Measurements from ENCODE around the gene LEPROT.

The LEPROT gene

DNA sequence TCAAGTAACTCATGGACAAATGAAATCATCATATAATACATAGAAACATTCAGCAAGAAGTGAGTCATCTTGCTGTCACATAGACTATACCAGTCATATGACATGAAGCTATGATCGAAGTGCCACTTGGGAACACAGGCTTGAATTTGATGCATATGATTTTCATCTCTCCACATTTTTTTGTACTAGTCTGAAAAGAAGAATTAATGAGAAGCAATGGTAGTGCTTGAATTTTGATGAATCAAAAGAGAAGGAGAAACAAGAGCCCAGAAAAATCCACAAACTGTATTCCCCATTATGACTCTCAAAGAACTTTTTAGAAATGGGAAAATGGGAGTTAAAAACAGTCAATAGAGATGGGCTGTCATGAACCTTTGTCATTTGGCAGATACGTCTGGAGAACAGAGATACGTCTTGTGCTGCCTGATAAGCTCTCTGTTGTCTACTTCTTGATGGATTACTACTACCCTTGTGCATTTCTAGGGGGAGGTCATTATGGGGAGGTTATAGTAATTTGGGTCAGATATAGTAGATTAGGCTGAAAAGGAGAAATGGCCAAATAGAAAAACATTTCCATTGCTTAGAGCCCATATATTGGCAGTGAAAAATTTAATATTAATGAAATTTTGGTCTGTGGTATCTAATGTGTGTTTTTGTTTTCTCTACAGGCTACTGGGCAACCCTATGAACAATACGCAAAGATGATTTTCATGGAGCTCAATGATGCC is 8.0 kb upstream of the LEPROT start:
- Histone ChIP-seq H3K4me1 (ENCODE audit: control insufficient read depth, insufficient read depth, low read length) (no peaks in the 10 kb centered on the region), H3K9me3 (ENCODE audit: control insufficient read depth, insufficient read depth, low read depth, low read length) (no peaks in the 10 kb centered on the region), H3K36me3 (ENCODE audit: control insufficient read depth in 2 of 2, insufficient read depth in 1 of 2, low read length in 2 of 2) (peaks cover 0 to 36% of the 10 kb centered on the region in 2 experiments; a peak in 1 of 3 replicates), H3K4me3 (ENCODE audit: low read depth, low read length) (no peak overlapping the region), H3K27ac (ENCODE audit: extremely low read depth, low read depth, low read length) (no peak overlapping the region)
- POLR2A ChIA-PET: no interaction called here
- no peak for TF ChIP-seq YY2 (tag by site-specific recombination; IDR thresholded peaks at IDR 0.05)
- no peak for TF ChIP-seq RBAK (tag by site-specific recombination; IDR thresholded peaks at IDR 0.05)
- no peak for TF ChIP-seq ZNF558 (tag by site-specific recombination; IDR thresholded peaks at IDR 0.05)
- TF ChIP-seq, protein P1, sequence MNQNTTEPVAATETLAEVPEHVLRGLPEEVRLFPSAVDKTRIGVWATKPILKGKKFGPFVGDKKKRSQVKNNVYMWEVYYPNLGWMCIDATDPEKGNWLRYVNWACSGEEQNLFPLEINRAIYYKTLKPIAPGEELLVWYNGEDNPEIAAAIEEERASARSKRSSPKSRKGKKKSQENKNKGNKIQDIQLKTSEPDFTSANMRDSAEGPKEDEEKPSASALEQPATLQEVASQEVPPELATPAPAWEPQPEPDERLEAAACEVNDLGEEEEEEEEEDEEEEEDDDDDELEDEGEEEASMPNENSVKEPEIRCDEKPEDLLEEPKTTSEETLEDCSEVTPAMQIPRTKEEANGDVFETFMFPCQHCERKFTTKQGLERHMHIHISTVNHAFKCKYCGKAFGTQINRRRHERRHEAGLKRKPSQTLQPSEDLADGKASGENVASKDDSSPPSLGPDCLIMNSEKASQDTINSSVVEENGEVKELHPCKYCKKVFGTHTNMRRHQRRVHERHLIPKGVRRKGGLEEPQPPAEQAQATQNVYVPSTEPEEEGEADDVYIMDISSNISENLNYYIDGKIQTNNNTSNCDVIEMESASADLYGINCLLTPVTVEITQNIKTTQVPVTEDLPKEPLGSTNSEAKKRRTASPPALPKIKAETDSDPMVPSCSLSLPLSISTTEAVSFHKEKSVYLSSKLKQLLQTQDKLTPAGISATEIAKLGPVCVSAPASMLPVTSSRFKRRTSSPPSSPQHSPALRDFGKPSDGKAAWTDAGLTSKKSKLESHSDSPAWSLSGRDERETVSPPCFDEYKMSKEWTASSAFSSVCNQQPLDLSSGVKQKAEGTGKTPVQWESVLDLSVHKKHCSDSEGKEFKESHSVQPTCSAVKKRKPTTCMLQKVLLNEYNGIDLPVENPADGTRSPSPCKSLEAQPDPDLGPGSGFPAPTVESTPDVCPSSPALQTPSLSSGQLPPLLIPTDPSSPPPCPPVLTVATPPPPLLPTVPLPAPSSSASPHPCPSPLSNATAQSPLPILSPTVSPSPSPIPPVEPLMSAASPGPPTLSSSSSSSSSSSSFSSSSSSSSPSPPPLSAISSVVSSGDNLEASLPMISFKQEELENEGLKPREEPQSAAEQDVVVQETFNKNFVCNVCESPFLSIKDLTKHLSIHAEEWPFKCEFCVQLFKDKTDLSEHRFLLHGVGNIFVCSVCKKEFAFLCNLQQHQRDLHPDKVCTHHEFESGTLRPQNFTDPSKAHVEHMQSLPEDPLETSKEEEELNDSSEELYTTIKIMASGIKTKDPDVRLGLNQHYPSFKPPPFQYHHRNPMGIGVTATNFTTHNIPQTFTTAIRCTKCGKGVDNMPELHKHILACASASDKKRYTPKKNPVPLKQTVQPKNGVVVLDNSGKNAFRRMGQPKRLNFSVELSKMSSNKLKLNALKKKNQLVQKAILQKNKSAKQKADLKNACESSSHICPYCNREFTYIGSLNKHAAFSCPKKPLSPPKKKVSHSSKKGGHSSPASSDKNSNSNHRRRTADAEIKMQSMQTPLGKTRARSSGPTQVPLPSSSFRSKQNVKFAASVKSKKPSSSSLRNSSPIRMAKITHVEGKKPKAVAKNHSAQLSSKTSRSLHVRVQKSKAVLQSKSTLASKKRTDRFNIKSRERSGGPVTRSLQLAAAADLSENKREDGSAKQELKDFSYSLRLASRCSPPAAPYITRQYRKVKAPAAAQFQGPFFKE (tag by site-specific recombination; IDR thresholded peaks at IDR 0.05; ENCODE audit: borderline replicate concordance): no peak
- TF ChIP-seq ZNF426 (tag by site-specific recombination; IDR thresholded peaks at IDR 0.05): no peak
- TF ChIP-seq ZFHX2 (tag by site-specific recombination; conservative IDR thresholded peaks at IDR 0.05): no peak
- TF ChIP-seq, protein P2, sequence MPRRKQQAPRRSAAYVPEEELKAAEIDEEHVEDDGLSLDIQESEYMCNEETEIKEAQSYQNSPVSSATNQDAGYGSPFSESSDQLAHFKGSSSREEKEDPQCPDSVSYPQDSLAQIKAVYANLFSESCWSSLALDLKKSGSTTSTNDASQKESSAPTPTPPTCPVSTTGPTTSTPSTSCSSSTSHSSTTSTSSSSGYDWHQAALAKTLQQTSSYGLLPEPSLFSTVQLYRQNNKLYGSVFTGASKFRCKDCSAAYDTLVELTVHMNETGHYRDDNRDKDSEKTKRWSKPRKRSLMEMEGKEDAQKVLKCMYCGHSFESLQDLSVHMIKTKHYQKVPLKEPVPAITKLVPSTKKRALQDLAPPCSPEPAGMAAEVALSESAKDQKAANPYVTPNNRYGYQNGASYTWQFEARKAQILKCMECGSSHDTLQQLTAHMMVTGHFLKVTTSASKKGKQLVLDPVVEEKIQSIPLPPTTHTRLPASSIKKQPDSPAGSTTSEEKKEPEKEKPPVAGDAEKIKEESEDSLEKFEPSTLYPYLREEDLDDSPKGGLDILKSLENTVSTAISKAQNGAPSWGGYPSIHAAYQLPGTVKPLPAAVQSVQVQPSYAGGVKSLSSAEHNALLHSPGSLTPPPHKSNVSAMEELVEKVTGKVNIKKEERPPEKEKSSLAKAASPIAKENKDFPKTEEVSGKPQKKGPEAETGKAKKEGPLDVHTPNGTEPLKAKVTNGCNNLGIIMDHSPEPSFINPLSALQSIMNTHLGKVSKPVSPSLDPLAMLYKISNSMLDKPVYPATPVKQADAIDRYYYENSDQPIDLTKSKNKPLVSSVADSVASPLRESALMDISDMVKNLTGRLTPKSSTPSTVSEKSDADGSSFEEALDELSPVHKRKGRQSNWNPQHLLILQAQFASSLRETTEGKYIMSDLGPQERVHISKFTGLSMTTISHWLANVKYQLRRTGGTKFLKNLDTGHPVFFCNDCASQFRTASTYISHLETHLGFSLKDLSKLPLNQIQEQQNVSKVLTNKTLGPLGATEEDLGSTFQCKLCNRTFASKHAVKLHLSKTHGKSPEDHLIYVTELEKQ (tag by site-specific recombination; IDR thresholded peaks at IDR 0.05; ENCODE audit: borderline replicate concordance): no peak
- TF ChIP-seq OVOL3 (tag by site-specific recombination; IDR thresholded peaks at IDR 0.05): no peak
- TF ChIP-seq, protein P3, sequence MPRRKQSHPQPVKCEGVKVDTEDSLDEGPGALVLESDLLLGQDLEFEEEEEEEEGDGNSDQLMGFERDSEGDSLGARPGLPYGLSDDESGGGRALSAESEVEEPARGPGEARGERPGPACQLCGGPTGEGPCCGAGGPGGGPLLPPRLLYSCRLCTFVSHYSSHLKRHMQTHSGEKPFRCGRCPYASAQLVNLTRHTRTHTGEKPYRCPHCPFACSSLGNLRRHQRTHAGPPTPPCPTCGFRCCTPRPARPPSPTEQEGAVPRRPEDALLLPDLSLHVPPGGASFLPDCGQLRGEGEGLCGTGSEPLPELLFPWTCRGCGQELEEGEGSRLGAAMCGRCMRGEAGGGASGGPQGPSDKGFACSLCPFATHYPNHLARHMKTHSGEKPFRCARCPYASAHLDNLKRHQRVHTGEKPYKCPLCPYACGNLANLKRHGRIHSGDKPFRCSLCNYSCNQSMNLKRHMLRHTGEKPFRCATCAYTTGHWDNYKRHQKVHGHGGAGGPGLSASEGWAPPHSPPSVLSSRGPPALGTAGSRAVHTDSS (tag by site-specific recombination; IDR thresholded peaks at IDR 0.05): no peak
- TF ChIP-seq ZNF596 (tag by site-specific recombination; IDR thresholded peaks at IDR 0.05): no peak
- no peak for TF ChIP-seq SCRT2 (tag by site-specific recombination; IDR thresholded peaks at IDR 0.05)
- no peak for TF ChIP-seq ZNF624 (tag by site-specific recombination; IDR thresholded peaks at IDR 0.05)
- no peak for TF ChIP-seq ZNF2 (tag by site-specific recombination; IDR thresholded peaks at IDR 0.05)
- no peak for TF ChIP-seq ZBTB17 (tag by site-specific recombination; IDR thresholded peaks at IDR 0.05)
- no peak for TF ChIP-seq ZBTB1 (tag by site-specific recombination; IDR thresholded peaks at IDR 0.05)
- no peak for TF ChIP-seq ZNF473 (tag by site-specific recombination; IDR thresholded peaks at IDR 0.05)
- TF ChIP-seq ZNF221 (tag by site-specific recombination; IDR thresholded peaks at IDR 0.05; ENCODE audit: borderline replicate concordance): no peak
- no peak for TF ChIP-seq ZIC2 (tag by site-specific recombination; IDR thresholded peaks at IDR 0.05)
- CTCF ChIA-PET: no interaction called here

All from HEK293 (cell line).